Measurements from ENCODE around the gene BBS10. TPM values are rescaled to one million over a fixed set of nuclear protein-coding genes. Genes with fewer than 3 reads are reported as not detected.

Gene BBS10
- total and polyA plus RNA-seq, 2 donors from 2014 or later: 5.1 to 10.9 TPM

DNA sequence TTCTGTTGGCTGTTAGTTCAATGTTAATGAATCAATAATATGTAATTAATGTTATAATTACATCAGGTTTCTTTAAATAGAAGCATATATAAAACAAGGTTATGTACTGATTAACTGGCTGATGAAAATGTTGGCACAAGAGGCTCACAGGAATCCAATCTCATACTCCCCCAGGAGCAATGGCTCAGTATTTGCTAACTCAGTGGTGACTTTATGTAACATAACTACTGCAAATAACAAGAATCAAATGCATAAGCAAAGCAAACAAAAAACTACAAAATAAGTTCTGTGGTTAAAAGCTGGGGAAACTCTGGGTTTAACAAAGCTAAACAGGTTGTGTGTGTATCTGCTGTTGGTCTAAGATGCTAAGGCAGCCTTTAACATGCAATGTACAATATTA lies 27.7 kb upstream of the BBS10 start:
- H3K27ac ChIP-seq (ENCODE audit: low read depth in 2 of 2, low read length in 2 of 2): no peak overlapping the region
- H3K9me3 ChIP-seq (ENCODE audit: control insufficient read depth in 2 of 3, insufficient read depth in 1 of 3, low read length in 3 of 3): no peaks in the 10 kb centered on the region
- no peak overlapping the region for H3K4me3 ChIP-seq (ENCODE audit: low read length in 3 of 3)
- H3K36me3 ChIP-seq (ENCODE audit: control insufficient read depth in 2 of 3, insufficient read depth in 3 of 3, low read length in 3 of 3): peaks cover 6 to 28% (median 12%) of the 10 kb centered on the region in 3 donors
- DNase-seq (no peak), FAIRE-seq (no peak)
- intact Hi-C loops (cut with DNase I): no loop called here
- no peaks in the 10 kb centered on the region for H3K4me1 ChIP-seq (ENCODE audit: control insufficient read depth in 2 of 3, insufficient read depth in 2 of 3, low read depth in 1 of 3, low read length in 3 of 3)
- no peaks in the 10 kb centered on the region for H3K27me3 ChIP-seq (ENCODE audit: control insufficient read depth, insufficient read depth, low read length)
- TF ChIP-seq, protein P1, sequence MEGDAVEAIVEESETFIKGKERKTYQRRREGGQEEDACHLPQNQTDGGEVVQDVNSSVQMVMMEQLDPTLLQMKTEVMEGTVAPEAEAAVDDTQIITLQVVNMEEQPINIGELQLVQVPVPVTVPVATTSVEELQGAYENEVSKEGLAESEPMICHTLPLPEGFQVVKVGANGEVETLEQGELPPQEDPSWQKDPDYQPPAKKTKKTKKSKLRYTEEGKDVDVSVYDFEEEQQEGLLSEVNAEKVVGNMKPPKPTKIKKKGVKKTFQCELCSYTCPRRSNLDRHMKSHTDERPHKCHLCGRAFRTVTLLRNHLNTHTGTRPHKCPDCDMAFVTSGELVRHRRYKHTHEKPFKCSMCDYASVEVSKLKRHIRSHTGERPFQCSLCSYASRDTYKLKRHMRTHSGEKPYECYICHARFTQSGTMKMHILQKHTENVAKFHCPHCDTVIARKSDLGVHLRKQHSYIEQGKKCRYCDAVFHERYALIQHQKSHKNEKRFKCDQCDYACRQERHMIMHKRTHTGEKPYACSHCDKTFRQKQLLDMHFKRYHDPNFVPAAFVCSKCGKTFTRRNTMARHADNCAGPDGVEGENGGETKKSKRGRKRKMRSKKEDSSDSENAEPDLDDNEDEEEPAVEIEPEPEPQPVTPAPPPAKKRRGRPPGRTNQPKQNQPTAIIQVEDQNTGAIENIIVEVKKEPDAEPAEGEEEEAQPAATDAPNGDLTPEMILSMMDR (IDR thresholded peaks at IDR 0.05; ENCODE audit: borderline replicate concordance, extremely low read depth, insufficient read depth): no peak
- H3K9ac ChIP-seq (ENCODE audit: low read length in 3 of 3): no peak overlapping the region

- peaks cover 6 to 30% (median 12%) of the 10 kb centered on the region in 3 donors for H3K36me3 ChIP-seq (ENCODE audit: control insufficient read depth in 2 of 3, insufficient read depth in 3 of 3, low read length in 3 of 3)
- FAIRE-seq: no peak
- H3K27ac ChIP-seq (ENCODE audit: low read depth in 2 of 2, low read length in 2 of 2): no peak overlapping the region
- no peaks in the 10 kb centered on the region for H3K4me1 ChIP-seq (ENCODE audit: control insufficient read depth in 2 of 3, insufficient read depth in 2 of 3, low read depth in 1 of 3, low read length in 3 of 3)
- H3K9me3 ChIP-seq (ENCODE audit: control insufficient read depth in 2 of 3, insufficient read depth in 1 of 3, low read length in 3 of 3): no peaks in the 10 kb centered on the region
- H3K9ac ChIP-seq (ENCODE audit: low read length in 3 of 3): no peak overlapping the region
- no peaks in the 10 kb centered on the region for H3K27me3 ChIP-seq (ENCODE audit: control insufficient read depth, insufficient read depth, low read length)
- TF ChIP-seq, protein P1 (IDR thresholded peaks at IDR 0.05; ENCODE audit: borderline replicate concordance, extremely low read depth, insufficient read depth): no peak
- DNase-seq: no peak
- intact Hi-C loops (cut with DNase I): no loop called here
- H3K4me3 ChIP-seq (ENCODE audit: low read length in 3 of 3): no peak overlapping the region
Measured at GRCh38 chr12:76375470-76375869, 27.3 kb upstream of the BBS10 start.

DNA sequence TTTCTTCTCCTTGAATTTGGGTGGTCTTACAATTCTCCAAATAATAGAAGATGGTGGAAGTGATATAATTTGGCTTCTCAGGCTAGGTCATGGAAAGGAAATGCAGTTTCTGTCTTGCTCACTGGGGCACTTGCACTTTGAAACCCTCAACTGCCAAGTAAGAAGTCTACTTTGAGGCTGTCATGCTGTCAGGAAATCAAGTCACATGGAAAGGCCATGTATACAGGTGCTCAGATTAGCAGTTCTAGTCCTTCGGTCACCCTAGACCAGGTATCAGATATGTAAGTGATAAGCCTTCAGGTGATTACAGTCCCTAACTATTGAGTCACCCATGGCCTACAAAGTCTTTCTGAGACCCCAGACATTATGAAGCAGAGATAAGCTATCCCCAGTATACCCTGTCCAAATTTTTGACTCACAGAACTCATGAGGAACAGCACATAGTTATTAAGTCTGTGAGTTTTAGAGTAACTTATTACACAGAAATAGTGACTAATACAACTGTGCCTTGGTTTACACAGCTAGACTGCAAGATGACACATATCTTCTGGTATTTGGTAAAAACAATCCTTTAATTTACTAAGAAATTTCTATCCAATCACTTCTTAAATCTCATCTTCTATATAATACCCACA lies 26.3 kb upstream of the BBS10 start:
- Histone ChIP-seq H3K4me3 (ENCODE audit: low read length in 3 of 3) (no peak overlapping the region), H3K9ac (ENCODE audit: low read length in 3 of 3) (no peak overlapping the region), H3K36me3 (ENCODE audit: control insufficient read depth in 2 of 3, insufficient read depth in 3 of 3, low read length in 3 of 3) (peaks cover 7 to 35% (median 15%) of the 10 kb centered on the region in 3 donors), H3K27me3 (ENCODE audit: control insufficient read depth, insufficient read depth, low read length) (no peaks in the 10 kb centered on the region), H3K4me1 (ENCODE audit: control insufficient read depth in 2 of 3, insufficient read depth in 2 of 3, low read depth in 1 of 3, low read length in 3 of 3) (no peaks in the 10 kb centered on the region), H3K9me3 (ENCODE audit: control insufficient read depth in 2 of 3, insufficient read depth in 1 of 3, low read length in 3 of 3) (no peaks in the 10 kb centered on the region), H3K27ac (ENCODE audit: low read depth in 2 of 2, low read length in 2 of 2) (no peak overlapping the region)
- intact Hi-C loops (cut with DNase I): no loop called here
- no peak for FAIRE-seq
- TF ChIP-seq, protein P1 (IDR thresholded peaks at IDR 0.05; ENCODE audit: borderline replicate concordance, extremely low read depth, insufficient read depth): no peak
- no peak for DNase-seq

DNA sequence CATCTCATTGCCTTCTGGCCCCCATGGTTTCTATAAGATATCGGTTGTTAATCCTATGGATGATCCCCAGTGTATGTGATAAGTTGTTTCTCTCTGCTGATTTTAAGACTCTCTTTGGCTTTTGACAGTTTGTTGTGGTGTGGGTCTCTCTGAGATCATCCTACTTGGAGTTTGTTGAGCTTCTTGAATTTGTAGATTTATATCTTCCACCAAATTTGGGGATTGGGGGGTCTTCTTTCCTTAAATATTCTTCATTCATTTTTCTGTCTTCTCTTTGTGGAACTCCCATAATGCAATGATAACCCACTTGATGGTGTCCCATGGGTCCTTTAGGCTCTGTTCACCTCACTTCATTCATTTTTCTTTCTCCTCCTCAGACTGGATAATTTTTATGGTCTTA lies 20.0 kb upstream of the BBS10 start:
- Histone ChIP-seq H3K9me3 (ENCODE audit: control insufficient read depth in 2 of 3, insufficient read depth in 1 of 3, low read length in 3 of 3) (no peaks in the 10 kb centered on the region), H3K4me3 (ENCODE audit: low read length in 3 of 3) (no peak overlapping the region), H3K4me1 (ENCODE audit: control insufficient read depth in 2 of 3, insufficient read depth in 2 of 3, low read depth in 1 of 3, low read length in 3 of 3) (no peaks in the 10 kb centered on the region), H3K27ac (ENCODE audit: low read depth in 2 of 2, low read length in 2 of 2) (no peak overlapping the region), H3K36me3 (ENCODE audit: control insufficient read depth in 2 of 3, insufficient read depth in 3 of 3, low read length in 3 of 3) (peaks cover 12 to 26% (median 19%) of the 10 kb centered on the region in 3 donors), H3K27me3 (ENCODE audit: control insufficient read depth, insufficient read depth, low read length) (no peaks in the 10 kb centered on the region), H3K9ac (ENCODE audit: low read length in 3 of 3) (no peak overlapping the region)
- intact Hi-C loops (cut with DNase I): no loop called here
- FAIRE-seq (no peak), DNase-seq (no peak)
- TF ChIP-seq, protein P1 (IDR thresholded peaks at IDR 0.05; ENCODE audit: borderline replicate concordance, extremely low read depth, insufficient read depth): no peak
